NCI-H146 (cell line): Measurements from ENCODE around the gene MSGN1.
A peak's percentile ranks its signal among the peaks of the same experiment; 100 is the strongest.

Experiments
- DNase-seq: peaks from one replicate; lab custom pipeline; 2025; lab: John Stamatoyannopoulos, UW

Gene MSGN1

GRCh38 chr2:17816396-17817245, at the start of gene MSGN1:
Gene MSGN1, plus strand, starts transcription at chr2:17816460. Its CDS starts 59 bp downstream, at chr2:17816519.
- no peak for DNase-seq

- no peak for DNase-seq
Measured at GRCh38 chr2:17768894-17769293, 47.4 kb upstream of the MSGN1 start.

GRCh38 chr2:17771956-17772355, 44.3 kb upstream of the MSGN1 start:
- no peak for DNase-seq

- DNase-seq, result no peak
Measured at GRCh38 chr2:17772532-17772931, 43.7 kb upstream of the MSGN1 start.

GRCh38 chr2:17780546-17780945, 35.7 kb upstream of the MSGN1 start:
- DNase-seq, result no peak

GRCh38 chr2:17781482-17781881, 34.8 kb upstream of the MSGN1 start:
- DNase-seq, result no peak

- DNase-seq, result no peak
Measured at GRCh38 chr2:17786727-17787126, 29.5 kb upstream of the MSGN1 start.

- no peak for DNase-seq
Measured at GRCh38 chr2:17788773-17789172, 27.5 kb upstream of the MSGN1 start.

- no peak for DNase-seq
Measured at GRCh38 chr2:17790536-17790935, 25.7 kb upstream of the MSGN1 start.

GRCh38 chr2:17791121-17791816, 25.0 kb upstream of the MSGN1 start:
- no peak for DNase-seq

- no peak for DNase-seq
Measured at GRCh38 chr2:17791817-17792130, 24.5 kb upstream of the MSGN1 start.

- DNase-seq, result no peak
Measured at GRCh38 chr2:17792515-17792914, 23.7 kb upstream of the MSGN1 start.

GRCh38 chr2:17793296-17793695, 23.0 kb upstream of the MSGN1 start:
- no peak for DNase-seq

- DNase-seq, result no peak
Measured at GRCh38 chr2:17793803-17794354, 22.4 kb upstream of the MSGN1 start.

- DNase-seq, result no peak
Measured at GRCh38 chr2:17795309-17795708, 21.0 kb upstream of the MSGN1 start.

GRCh38 chr2:17798338-17798737, 17.9 kb upstream of the MSGN1 start:
- DNase-seq, result no peak

GRCh38 chr2:17799301-17800120, 16.7 kb upstream of the MSGN1 start:
- DNase-seq, result no peak

GRCh38 chr2:17800219-17800618, 16.0 kb upstream of the MSGN1 start:
- DNase-seq, result peak; percentile 51

- DNase-seq, result peak; percentile 16
Measured at GRCh38 chr2:17800693-17801458, 15.4 kb upstream of the MSGN1 start.

- DNase-seq, result no peak
Measured at GRCh38 chr2:17803497-17803896, 12.8 kb upstream of the MSGN1 start.

GRCh38 chr2:17804358-17804757, 11.9 kb upstream of the MSGN1 start:
- no peak for DNase-seq

GRCh38 chr2:17805166-17805565, 11.1 kb upstream of the MSGN1 start:
- DNase-seq, result no peak
